MM.1S (cell line): ENCODE results near the gene MTO1.
"Not testable (repeated sequence)": the region's sequence is repeated elsewhere in the genome, so short reads cannot be mapped to it uniquely, and the experiment has no call there.

Experiments used
- EZH2 ChIP-seq: fragments of 300-600 bp; sonication (generic); optimal IDR thresholded peaks from 2 replicates; pipeline ENCODE3; 2017; ENCODE audit warnings: low read depth, mild to moderate bottlenecking, antibody characterized with exemption, low read length, mixed read lengths
- TF ChIP-seq, protein P1 (sequence below): fragments of 300-600 bp; sonication (generic); IDR thresholded peaks from 2 replicates; pipeline ENCODE4 v1.5.1; 2016; ENCODE audit warnings: antibody characterized with exemption, low read length, mixed read lengths

DNA sequence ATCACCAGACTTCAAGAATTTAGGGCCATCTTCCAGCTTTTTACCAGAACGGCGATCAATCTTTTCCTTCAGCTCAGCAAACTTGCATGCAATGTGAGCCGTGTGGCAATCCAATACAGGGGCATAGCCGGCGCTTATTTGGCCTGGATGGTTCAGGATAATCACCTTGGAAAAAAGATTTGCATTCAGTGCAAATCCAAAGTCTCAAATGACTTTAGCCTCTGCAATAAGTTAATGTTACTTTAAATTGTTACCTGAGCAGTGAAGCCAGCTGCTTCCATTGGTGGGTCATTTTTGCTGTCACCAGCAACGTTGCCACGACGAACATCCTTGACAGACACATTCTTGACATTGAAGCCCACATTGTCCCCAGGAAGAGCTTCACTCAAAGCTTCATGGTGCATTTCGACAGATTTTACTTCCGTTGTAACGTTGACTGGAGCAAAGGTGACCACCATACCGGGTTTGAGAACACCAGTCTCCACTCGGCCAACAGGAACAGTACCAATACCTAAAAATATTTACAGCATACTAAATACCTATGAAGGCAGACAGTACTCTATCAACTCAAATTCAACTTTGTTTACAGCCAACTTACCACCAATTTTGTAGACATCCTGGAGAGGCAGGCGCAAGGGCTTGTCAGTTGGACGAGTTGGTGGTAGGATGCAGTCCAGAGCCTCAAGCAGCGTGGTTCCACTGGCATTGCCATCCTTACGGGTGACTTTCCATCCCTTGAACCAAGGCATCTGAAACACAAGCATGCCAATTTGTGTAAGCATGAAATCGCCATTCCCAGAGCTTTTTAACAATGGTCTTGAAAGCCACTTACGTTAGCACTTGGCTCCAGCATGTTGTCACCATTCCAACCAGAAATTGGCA is 56.8 kb downstream of the MTO1 start:
- TF ChIP-seq, protein P1, sequence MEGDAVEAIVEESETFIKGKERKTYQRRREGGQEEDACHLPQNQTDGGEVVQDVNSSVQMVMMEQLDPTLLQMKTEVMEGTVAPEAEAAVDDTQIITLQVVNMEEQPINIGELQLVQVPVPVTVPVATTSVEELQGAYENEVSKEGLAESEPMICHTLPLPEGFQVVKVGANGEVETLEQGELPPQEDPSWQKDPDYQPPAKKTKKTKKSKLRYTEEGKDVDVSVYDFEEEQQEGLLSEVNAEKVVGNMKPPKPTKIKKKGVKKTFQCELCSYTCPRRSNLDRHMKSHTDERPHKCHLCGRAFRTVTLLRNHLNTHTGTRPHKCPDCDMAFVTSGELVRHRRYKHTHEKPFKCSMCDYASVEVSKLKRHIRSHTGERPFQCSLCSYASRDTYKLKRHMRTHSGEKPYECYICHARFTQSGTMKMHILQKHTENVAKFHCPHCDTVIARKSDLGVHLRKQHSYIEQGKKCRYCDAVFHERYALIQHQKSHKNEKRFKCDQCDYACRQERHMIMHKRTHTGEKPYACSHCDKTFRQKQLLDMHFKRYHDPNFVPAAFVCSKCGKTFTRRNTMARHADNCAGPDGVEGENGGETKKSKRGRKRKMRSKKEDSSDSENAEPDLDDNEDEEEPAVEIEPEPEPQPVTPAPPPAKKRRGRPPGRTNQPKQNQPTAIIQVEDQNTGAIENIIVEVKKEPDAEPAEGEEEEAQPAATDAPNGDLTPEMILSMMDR: not testable (repeated sequence)
- TF ChIP-seq EZH2: not testable (repeated sequence)
